HepG2 (cell line): Measurements from ENCODE around the gene MAJIN. TPM values are rescaled to one million over a fixed set of nuclear protein-coding genes. Genes with fewer than 3 reads are reported as not detected.
A peak's percentile ranks its signal among the peaks of the same experiment; 100 is the strongest.

ENCODE experiments used
- ELF3 ChIP-seq: IDR thresholded peaks from 2 replicates; pipeline ENCODE4 v1.6.1; 2016; ENCODE audit warnings: missing genetic modification reagents, missing compliant biosample characterization
- KDM3A ChIP-seq: IDR thresholded peaks from 2 replicates; pipeline ENCODE4 v1.6.1; 2018; ENCODE audit warnings: low read depth, missing compliant biosample characterization
- KMT2A ChIP-seq: sonication (generic); formaldehyde crosslinking; IDR thresholded peaks from 2 replicates; pipeline ENCODE4 v1.4.0; 2020; ENCODE audit warnings: missing genetic modification reagents
- MZF1 ChIP-seq: sonication (generic); formaldehyde crosslinking; IDR thresholded peaks from 2 replicates; pipeline ENCODE4 v1.8.1; 2023; ENCODE audit warnings: mild to moderate bottlenecking, missing genetic modification reagents, borderline replicate concordance
- RXRB ChIP-seq: IDR thresholded peaks from 2 replicates; pipeline ENCODE4 v1.6.1; 2016; ENCODE audit warnings: borderline replicate concordance, missing genetic modification reagents, missing compliant biosample characterization
- TRIM24 ChIP-seq: sonication (generic); formaldehyde crosslinking; IDR thresholded peaks from 2 replicates; pipeline ENCODE4 v1.8.0; 2022; ENCODE audit warnings: mild to moderate bottlenecking, missing genetic modification reagents
- TSC22D2 ChIP-seq: sonication (generic); formaldehyde crosslinking; IDR thresholded peaks from 2 replicates; pipeline ENCODE4 v1.5.1; 2020; ENCODE audit warnings: missing genetic modification reagents, mild to moderate bottlenecking, borderline replicate concordance
- ZIK1 ChIP-seq: sonication (generic); formaldehyde crosslinking; IDR thresholded peaks from 2 replicates; pipeline ENCODE4 v1.5.0; 2020; ENCODE audit warnings: mild to moderate bottlenecking, low read depth, missing genetic modification reagents, borderline replicate concordance
- ZNF121 ChIP-seq: sonication (generic); formaldehyde crosslinking; IDR thresholded peaks from 2 replicates; pipeline ENCODE4 v1.5.0; 2020; ENCODE audit warnings: mild to moderate bottlenecking, missing genetic modification reagents
- ZNF33B ChIP-seq: sonication (generic); formaldehyde crosslinking; IDR thresholded peaks from 2 replicates; pipeline ENCODE4 v1.5.1; 2020; ENCODE audit warnings: mild to moderate bottlenecking, missing genetic modification reagents
- ZNF687 ChIP-seq: sonication (generic); formaldehyde crosslinking; IDR thresholded peaks from 2 replicates; pipeline ENCODE4 v1.5.1; 2020; ENCODE audit warnings: mild to moderate bottlenecking, missing genetic modification reagents, moderate library complexity
- ZNF746 ChIP-seq: sonication (generic); formaldehyde crosslinking; IDR thresholded peaks from 2 replicates; pipeline ENCODE4 v1.8.0; 2022; ENCODE audit warnings: mild to moderate bottlenecking, missing genetic modification reagents
- polyA plus RNA-seq, 8 experiments: library from polyadenylated mRNA; depleted of rRNA in 3 of 8; stranded (reverse) in 7 of 8; unstranded in 1 of 8; fragments of >200 nt; fragmentation: Illumina TruSeq in 4 of 8; extraction: Trizol in 4 of 8; gene quantifications; 2 replicates each; pipeline versions ENCODE4 v1.2.1 to v1.2.3, GENCODE V29; 2011 to 2016; ENCODE audit warnings: low read depth in 4 of 8, missing spikeins in 1 of 8, mixed read lengths in 1 of 8; ENCODE audit not compliant: insufficient read depth in 1 of 8
- total RNA-seq, 5 experiments: library from RNA; depleted of rRNA; stranded (reverse); fragments of >200 nt; fragmentation: Illumina TruSeq; extraction: Trizol; gene quantifications; 2 replicates each; pipeline ENCODE4 v1.2.3, GENCODE V29; 2016; ENCODE audit warnings: low read depth in 1 of 5
- TF ChIP-seq, protein P1 (sequence below): sonication (generic); formaldehyde crosslinking; IDR thresholded peaks from 2 replicates; pipeline ENCODE4 v1.5.0; 2020; ENCODE audit warnings: mild to moderate bottlenecking, missing genetic modification reagents
- TF ChIP-seq, protein P2 (sequence below): sonication (generic); formaldehyde crosslinking; IDR thresholded peaks from 2 replicates; pipeline ENCODE4 v1.9.0; 2021; ENCODE audit warnings: mild to moderate bottlenecking, missing genetic modification reagents

Gene MAJIN
- total and polyA plus RNA-seq, 2 of the 13 experiments (the other 11 are each of a cell fraction or from before 2014, with no cell fraction given), result not detected

- TF ChIP-seq ZNF746, result peak; percentile 40; the same call in 1 of the 2 replicates
- TF ChIP-seq ZNF33B (CRISPR knock-in tag), result no peak
- TF ChIP-seq MZF1 (CRISPR knock-in tag), result no peak
- peak; percentile 22; the same call in 1 of the 2 replicates for TF ChIP-seq KDM3A (CRISPR knock-in tag)
- no peak for TF ChIP-seq ZIK1
- no peak for TF ChIP-seq ZNF121 (CRISPR knock-in tag)
- no peak for TF ChIP-seq TSC22D2 (CRISPR knock-in tag)
- TF ChIP-seq ZNF687 (CRISPR knock-in tag), result peak; percentile 81
- no peak for TF ChIP-seq KMT2A
- TF ChIP-seq, protein P1, sequence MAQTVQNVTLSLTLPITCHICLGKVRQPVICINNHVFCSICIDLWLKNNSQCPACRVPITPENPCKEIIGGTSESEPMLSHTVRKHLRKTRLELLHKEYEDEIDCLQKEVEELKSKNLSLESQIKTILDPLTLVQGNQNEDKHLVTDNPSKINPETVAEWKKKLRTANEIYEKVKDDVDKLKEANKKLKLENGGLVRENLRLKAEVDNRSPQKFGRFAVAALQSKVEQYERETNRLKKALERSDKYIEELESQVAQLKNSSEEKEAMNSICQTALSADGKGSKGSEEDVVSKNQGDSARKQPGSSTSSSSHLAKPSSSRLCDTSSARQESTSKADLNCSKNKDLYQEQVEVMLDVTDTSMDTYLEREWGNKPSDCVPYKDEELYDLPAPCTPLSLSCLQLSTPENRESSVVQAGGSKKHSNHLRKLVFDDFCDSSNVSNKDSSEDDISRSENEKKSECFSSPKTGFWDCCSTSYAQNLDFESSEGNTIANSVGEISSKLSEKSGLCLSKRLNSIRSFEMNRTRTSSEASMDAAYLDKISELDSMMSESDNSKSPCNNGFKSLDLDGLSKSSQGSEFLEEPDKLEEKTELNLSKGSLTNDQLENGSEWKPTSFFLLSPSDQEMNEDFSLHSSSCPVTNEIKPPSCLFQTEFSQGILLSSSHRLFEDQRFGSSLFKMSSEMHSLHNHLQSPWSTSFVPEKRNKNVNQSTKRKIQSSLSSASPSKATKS (CRISPR knock-in tag), result 0 out of 2 replicates have a peak, but pooled peaks have one; percentile 21
- TF ChIP-seq, protein P2, sequence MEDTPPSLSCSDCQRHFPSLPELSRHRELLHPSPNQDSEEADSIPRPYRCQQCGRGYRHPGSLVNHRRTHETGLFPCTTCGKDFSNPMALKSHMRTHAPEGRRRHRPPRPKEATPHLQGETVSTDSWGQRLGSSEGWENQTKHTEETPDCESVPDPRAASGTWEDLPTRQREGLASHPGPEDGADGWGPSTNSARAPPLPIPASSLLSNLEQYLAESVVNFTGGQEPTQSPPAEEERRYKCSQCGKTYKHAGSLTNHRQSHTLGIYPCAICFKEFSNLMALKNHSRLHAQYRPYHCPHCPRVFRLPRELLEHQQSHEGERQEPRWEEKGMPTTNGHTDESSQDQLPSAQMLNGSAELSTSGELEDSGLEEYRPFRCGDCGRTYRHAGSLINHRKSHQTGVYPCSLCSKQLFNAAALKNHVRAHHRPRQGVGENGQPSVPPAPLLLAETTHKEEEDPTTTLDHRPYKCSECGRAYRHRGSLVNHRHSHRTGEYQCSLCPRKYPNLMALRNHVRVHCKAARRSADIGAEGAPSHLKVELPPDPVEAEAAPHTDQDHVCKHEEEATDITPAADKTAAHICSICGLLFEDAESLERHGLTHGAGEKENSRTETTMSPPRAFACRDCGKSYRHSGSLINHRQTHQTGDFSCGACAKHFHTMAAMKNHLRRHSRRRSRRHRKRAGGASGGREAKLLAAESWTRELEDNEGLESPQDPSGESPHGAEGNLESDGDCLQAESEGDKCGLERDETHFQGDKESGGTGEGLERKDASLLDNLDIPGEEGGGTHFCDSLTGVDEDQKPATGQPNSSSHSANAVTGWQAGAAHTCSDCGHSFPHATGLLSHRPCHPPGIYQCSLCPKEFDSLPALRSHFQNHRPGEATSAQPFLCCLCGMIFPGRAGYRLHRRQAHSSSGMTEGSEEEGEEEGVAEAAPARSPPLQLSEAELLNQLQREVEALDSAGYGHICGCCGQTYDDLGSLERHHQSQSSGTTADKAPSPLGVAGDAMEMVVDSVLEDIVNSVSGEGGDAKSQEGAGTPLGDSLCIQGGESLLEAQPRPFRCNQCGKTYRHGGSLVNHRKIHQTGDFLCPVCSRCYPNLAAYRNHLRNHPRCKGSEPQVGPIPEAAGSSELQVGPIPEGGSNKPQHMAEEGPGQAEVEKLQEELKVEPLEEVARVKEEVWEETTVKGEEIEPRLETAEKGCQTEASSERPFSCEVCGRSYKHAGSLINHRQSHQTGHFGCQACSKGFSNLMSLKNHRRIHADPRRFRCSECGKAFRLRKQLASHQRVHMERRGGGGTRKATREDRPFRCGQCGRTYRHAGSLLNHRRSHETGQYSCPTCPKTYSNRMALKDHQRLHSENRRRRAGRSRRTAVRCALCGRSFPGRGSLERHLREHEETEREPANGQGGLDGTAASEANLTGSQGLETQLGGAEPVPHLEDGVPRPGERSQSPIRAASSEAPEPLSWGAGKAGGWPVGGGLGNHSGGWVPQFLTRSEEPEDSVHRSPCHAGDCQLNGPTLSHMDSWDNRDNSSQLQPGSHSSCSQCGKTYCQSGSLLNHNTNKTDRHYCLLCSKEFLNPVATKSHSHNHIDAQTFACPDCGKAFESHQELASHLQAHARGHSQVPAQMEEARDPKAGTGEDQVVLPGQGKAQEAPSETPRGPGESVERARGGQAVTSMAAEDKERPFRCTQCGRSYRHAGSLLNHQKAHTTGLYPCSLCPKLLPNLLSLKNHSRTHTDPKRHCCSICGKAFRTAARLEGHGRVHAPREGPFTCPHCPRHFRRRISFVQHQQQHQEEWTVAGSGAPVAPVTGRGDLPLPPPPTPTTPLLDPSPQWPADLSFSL, result no peak
- TF ChIP-seq TRIM24 (CRISPR knock-in tag), result no peak
- TF ChIP-seq RXRB (CRISPR knock-in tag), result peak; percentile 41
- peak; percentile 19; the same call in 1 of the 2 replicates for TF ChIP-seq ELF3 (CRISPR knock-in tag)
Measured at GRCh38 chr11:64923944-64924909, 47.7 kb downstream of the MAJIN start, which contains the start of gene PPP2R5B (continued).
